HG03025 (cell line): ENCODE results near the gene ZNF785.
"Not testable (repeated sequence)": the region's sequence is repeated elsewhere in the genome, so short reads cannot be mapped to it uniquely, and the experiment has no call there.

Source experiments
- ATAC-seq: cut with Tn5 transposase; IDR thresholded peaks from one replicate; pipeline ENCODE4 v1.9.1; 2021; ENCODE audit warnings: mild to moderate bottlenecking, moderate library complexity; ENCODE audit not compliant: unreplicated experiment, low FRiP score

ZNF785 gene

GRCh38 chr16:30585400-30586191 lies at the start of gene ZNF785:
Gene ZNF785, minus strand, starts transcription at chr16:30585697. Its CDS starts 86 bp downstream, at chr16:30585611.
- peak; percentile 74 for ATAC-seq

GRCh38 chr16:30633526-30633925 lies 48.0 kb upstream of the ZNF785 start:
- ATAC-seq = no peak

- ATAC-seq = not testable (repeated sequence)
These were observed 47.0 kb upstream of the ZNF785 start for GRCh38 chr16:30632454-30632853.

- no peak for ATAC-seq
These were observed 43.4 kb upstream of the ZNF785 start for GRCh38 chr16:30628628-30629540.

- ATAC-seq = no peak
These were observed 40.7 kb upstream of the ZNF785 start for GRCh38 chr16:30626236-30626635.

- ATAC-seq = no peak
These were observed 38.2 kb upstream of the ZNF785 start for GRCh38 chr16:30623536-30624283.

GRCh38 chr16:30622455-30623032 lies 37.0 kb upstream of the ZNF785 start:
- no peak for ATAC-seq

- ATAC-seq = no peak
These were observed 36.3 kb upstream of the ZNF785 start for GRCh38 chr16:30621765-30622164.

GRCh38 chr16:30620169-30620568 lies 34.7 kb upstream of the ZNF785 start:
- ATAC-seq = no peak

- ATAC-seq = no peak
These were observed 34.1 kb upstream of the ZNF785 start for GRCh38 chr16:30619638-30620037.

- ATAC-seq = no peak
These were observed 33.7 kb upstream of the ZNF785 start for GRCh38 chr16:30619202-30619601.

- ATAC-seq = no peak
These were observed 30.0 kb upstream of the ZNF785 start for GRCh38 chr16:30615358-30616091.

GRCh38 chr16:30609926-30610839 lies 24.7 kb upstream of the ZNF785 start, which contains the start of gene ZNF689:
Gene ZNF689, minus strand, starts transcription at chr16:30610389. Its CDS starts 348 bp downstream, at chr16:30610041.
- peak; percentile 77 for ATAC-seq

GRCh38 chr16:30609002-30609925 lies 23.8 kb upstream of the ZNF785 start:
- ATAC-seq = peak; percentile 27

- ATAC-seq = no peak
These were observed 20.5 kb upstream of the ZNF785 start for GRCh38 chr16:30606004-30606403.

- ATAC-seq = no peak
These were observed 19.7 kb upstream of the ZNF785 start for GRCh38 chr16:30605158-30605557.

- ATAC-seq = no peak
These were observed 18.9 kb upstream of the ZNF785 start for GRCh38 chr16:30604316-30604947.
